ENCODE data around the gene KRTAP2-4. TPM values are rescaled to one million over a fixed set of nuclear protein-coding genes. Genes with fewer than 3 reads are reported as not detected.
"Not testable (repeated sequence)": the region's sequence is repeated elsewhere in the genome, so short reads cannot be mapped to it uniquely, and the experiment has no call there.

KRTAP2-4 gene
- total and polyA plus RNA-seq, 2 experiments from 2014 or later = not detected

GRCh38 chr17:41098481-41098880, 32.8 kb upstream of the KRTAP2-4 start:
- Histone ChIP-seq H4K20me1 (ENCODE audit: insufficient read depth) (no peaks in the 10 kb centered on the region), H3K79me2 (ENCODE audit: insufficient read depth) (no peaks in the 10 kb centered on the region), H3K4me2 (ENCODE audit: unreplicated experiment) (peak overlapping the region; percentile 65), H3K9me3 (ENCODE audit: low read depth) (no peaks in the 10 kb centered on the region), H2AFZ (no peak overlapping the region), H3K27me3 (replicated peaks; ENCODE audit: insufficient read depth) (no peaks in the 10 kb centered on the region), H3K4me3 (no peak overlapping the region), H3K9ac (no peak overlapping the region), H3K36me3 (ENCODE audit: low read depth) (no peaks in the 10 kb centered on the region), H3K4me1 (ENCODE audit: insufficient read depth) (peaks cover 28% of the 10 kb centered on the region), H3F3A (ENCODE audit: insufficient read depth) (peaks cover 34% of the 10 kb centered on the region), H3K9me2 (ENCODE audit: insufficient read depth) (no peaks in the 10 kb centered on the region), H3K27ac (peak overlapping the region; percentile 65)
- 34 to 43% methylated on average over 6 of the region's 6 CpGs for WGBS, 2 experiments (ENCODE audit: low coverage in 1 of 2, low lambda C conversion rate in 2 of 2, missing lambda C conversion rate in 2 of 2)
- in situ Hi-C loops (cut with MboI) = no loop called here
- peak; percentile 76 for DNase-seq
- TF ChIP-seq EZH2phosphoT487 (IDR thresholded peaks at IDR 0.05; ENCODE audit: insufficient read depth, low read depth) = no peak
- no peak for TF ChIP-seq EZH2 (IDR thresholded peaks at IDR 0.05; ENCODE audit: insufficient read depth, poor library complexity, severe bottlenecking)

GRCh38 chr17:41098042-41098441, 32.4 kb upstream of the KRTAP2-4 start, which contains the start of gene KRTAP4-8:
Gene KRTAP4-8 (minus strand): TSS chr17:41098142. CDS start chr17:41098084, 58 bp downstream.
- no peak within 1 kb of the TSS for H3K4me3 ChIP-seq
- no peak for TF ChIP-seq EZH2phosphoT487 (IDR thresholded peaks at IDR 0.05; ENCODE audit: insufficient read depth, low read depth)
- no peak for TF ChIP-seq EZH2 (IDR thresholded peaks at IDR 0.05; ENCODE audit: insufficient read depth, poor library complexity, severe bottlenecking)
- no peak within 1 kb of the TSS for H3K9ac ChIP-seq
- no peak for DNase-seq
- no peaks in the 10 kb centered on the region for H3K9me3 ChIP-seq (ENCODE audit: low read depth)
- no peaks in the 10 kb centered on the region for H3K9me2 ChIP-seq (ENCODE audit: insufficient read depth)
- H4K20me1 ChIP-seq (ENCODE audit: insufficient read depth) = no peaks in the 10 kb centered on the region
- peak within 1 kb of the TSS; percentile 65 for H3K27ac ChIP-seq
- H3K36me3 ChIP-seq (ENCODE audit: low read depth) = no peaks in the 10 kb centered on the region
- no peak within 1 kb of the TSS for H2AFZ ChIP-seq
- H3K4me1 ChIP-seq (ENCODE audit: insufficient read depth) = peaks cover 26% of the 10 kb centered on the region
- 56 to 59% methylated on average over 4 of the region's 4 CpGs for WGBS, 2 experiments (ENCODE audit: low coverage in 1 of 2, low lambda C conversion rate in 2 of 2, missing lambda C conversion rate in 2 of 2)
- H3K79me2 ChIP-seq (ENCODE audit: insufficient read depth) = no peaks in the 10 kb centered on the region
- H3F3A ChIP-seq (ENCODE audit: insufficient read depth) = peaks cover 30% of the 10 kb centered on the region
- no peaks in the 10 kb centered on the region for H3K27me3 ChIP-seq (replicated peaks; ENCODE audit: insufficient read depth)
- in situ Hi-C loops (cut with MboI) = no loop called here
- H3K4me2 ChIP-seq (ENCODE audit: unreplicated experiment) = peak within 1 kb of the TSS; percentile 65

GRCh38 chr17:41096055-41096454, 30.4 kb upstream of the KRTAP2-4 start:
- H2AFZ ChIP-seq = no peak overlapping the region
- H3K9ac ChIP-seq = no peak overlapping the region
- H3K27ac ChIP-seq = no peak overlapping the region
- H3F3A ChIP-seq (ENCODE audit: insufficient read depth) = peaks cover 30% of the 10 kb centered on the region
- in situ Hi-C loops (cut with MboI) = no loop called here
- no peaks in the 10 kb centered on the region for H3K79me2 ChIP-seq (ENCODE audit: insufficient read depth)
- no peaks in the 10 kb centered on the region for H4K20me1 ChIP-seq (ENCODE audit: insufficient read depth)
- H3K36me3 ChIP-seq (ENCODE audit: low read depth) = no peaks in the 10 kb centered on the region
- no peaks in the 10 kb centered on the region for H3K9me3 ChIP-seq (ENCODE audit: low read depth)
- WGBS, 2 experiments (ENCODE audit: low coverage in 1 of 2, low lambda C conversion rate in 2 of 2, missing lambda C conversion rate in 2 of 2) = 95 to 99% methylated on average over 7 of the region's 7 CpGs
- H3K4me1 ChIP-seq (ENCODE audit: insufficient read depth) = peaks cover 26% of the 10 kb centered on the region
- no peak overlapping the region for H3K4me3 ChIP-seq
- H3K4me2 ChIP-seq (ENCODE audit: unreplicated experiment) = no peak overlapping the region
- H3K27me3 ChIP-seq (replicated peaks; ENCODE audit: insufficient read depth) = no peaks in the 10 kb centered on the region
- no peak for DNase-seq
- no peak for TF ChIP-seq EZH2 (IDR thresholded peaks at IDR 0.05; ENCODE audit: insufficient read depth, poor library complexity, severe bottlenecking)
- no peak for TF ChIP-seq EZH2phosphoT487 (IDR thresholded peaks at IDR 0.05; ENCODE audit: insufficient read depth, low read depth)
- H3K9me2 ChIP-seq (ENCODE audit: insufficient read depth) = no peaks in the 10 kb centered on the region

GRCh38 chr17:41088760-41089352, 23.2 kb upstream of the KRTAP2-4 start:
- in situ Hi-C loops (cut with MboI); H2AFZ ChIP-seq: not testable (repeated sequence)

GRCh38 chr17:41084100-41084856, 18.6 kb upstream of the KRTAP2-4 start, which contains the start of gene KRTAP4-7:
Gene KRTAP4-7 (plus strand): TSS chr17:41084150. CDS start chr17:41084207, 57 bp downstream.
- H3K27ac ChIP-seq = peak within 1 kb of the TSS; percentile 57; the same call in 1 of the 2 replicates

More at GRCh38 chr17:41088760-41089352, 23.2 kb upstream of the KRTAP2-4 start:
- not testable (repeated sequence) for H3F3A ChIP-seq (ENCODE audit: insufficient read depth); H3K27me3 ChIP-seq (replicated peaks; ENCODE audit: insufficient read depth); DNase-seq; H3K9ac ChIP-seq; H3K36me3 ChIP-seq (ENCODE audit: low read depth); H3K4me1 ChIP-seq (ENCODE audit: insufficient read depth); H3K79me2 ChIP-seq (ENCODE audit: insufficient read depth); H3K27ac ChIP-seq; H4K20me1 ChIP-seq (ENCODE audit: insufficient read depth); H3K4me2 ChIP-seq (ENCODE audit: unreplicated experiment); H3K4me3 ChIP-seq; H3K9me2 ChIP-seq (ENCODE audit: insufficient read depth); H3K9me3 ChIP-seq (ENCODE audit: low read depth)
- 81 to 91% methylated on average over 4 of the region's 4 CpGs for WGBS, 2 experiments (ENCODE audit: low coverage in 1 of 2, low lambda C conversion rate in 2 of 2, missing lambda C conversion rate in 2 of 2)

More at GRCh38 chr17:41084100-41084856, 18.6 kb upstream of the KRTAP2-4 start, which contains the start of gene KRTAP4-7:
- DNase-seq; in situ Hi-C loops (cut with MboI); H3K9ac ChIP-seq; H4K20me1 ChIP-seq (ENCODE audit: insufficient read depth); H2AFZ ChIP-seq; H3K9me3 ChIP-seq (ENCODE audit: low read depth); H3K27me3 ChIP-seq (replicated peaks; ENCODE audit: insufficient read depth); H3K36me3 ChIP-seq (ENCODE audit: low read depth); H3K79me2 ChIP-seq (ENCODE audit: insufficient read depth); H3K9me2 ChIP-seq (ENCODE audit: insufficient read depth): not testable (repeated sequence)
- Histone ChIP-seq H3K4me3 (0 out of 2 replicates have a peak within 1 kb of the TSS, but pooled peaks have one; percentile 2), H3K4me2 (ENCODE audit: unreplicated experiment) (peak within 1 kb of the TSS; percentile 46), H3K4me1 (ENCODE audit: insufficient read depth) (peaks cover 20% of the 10 kb centered on the region), H3F3A (ENCODE audit: insufficient read depth) (peaks cover 20% of the 10 kb centered on the region)
- WGBS, 2 experiments (ENCODE audit: low coverage in 1 of 2, low lambda C conversion rate in 2 of 2, missing lambda C conversion rate in 2 of 2) = 85 to 89% methylated on average over 7 to 13 of the region's 14 CpGs
